GM03348 (cell line): ENCODE results near the gene ISM2.

Experiments
- DNase-seq: peaks from one replicate; pipeline ENCODE4 v3.0.0; 2012; ENCODE audit warnings: low spot score

The ISM2 gene

GRCh38 chr14:77467801-77468200, 30.8 kb downstream of the ISM2 start:
- DNase-seq, result no peak

GRCh38 chr14:77459072-77459723, 39.4 kb downstream of the ISM2 start:
- peak; percentile 72 for DNase-seq

GRCh38 chr14:77458249-77458950, 40.2 kb downstream of the ISM2 start:
- peak; percentile 55 for DNase-seq

- DNase-seq, result peak; percentile 95
These were observed 40.9 kb downstream of the ISM2 start, which contains the start of the genes AHSA1 and VIPAS39 for GRCh38 chr14:77457522-77458248. Gene AHSA1, plus strand, starts transcription at chr14:77458093. Its CDS starts 97 bp downstream, at chr14:77458190. Gene VIPAS39, minus strand, starts transcription at chr14:77457601. Its CDS starts 3,499 bp downstream, at chr14:77454102.

GRCh38 chr14:77457115-77457521, 41.5 kb downstream of the ISM2 start:
- no peak for DNase-seq

- DNase-seq, result no peak
These were observed 42.5 kb downstream of the ISM2 start for GRCh38 chr14:77455966-77456640.

GRCh38 chr14:77442196-77442595, 56.4 kb downstream of the ISM2 start:
- no peak for DNase-seq

- no peak for DNase-seq
These were observed 58.8 kb downstream of the ISM2 start for GRCh38 chr14:77439861-77440260.

- DNase-seq, result no peak
These were observed 60.0 kb downstream of the ISM2 start for GRCh38 chr14:77438596-77438995.

GRCh38 chr14:77436042-77436441, 62.6 kb downstream of the ISM2 start:
- no peak for DNase-seq

- DNase-seq, result no peak
These were observed 72.2 kb downstream of the ISM2 start for GRCh38 chr14:77426396-77426795.

- no peak for DNase-seq
These were observed 73.8 kb downstream of the ISM2 start for GRCh38 chr14:77424862-77425261.
